Fibroblast of lung (primary cell): ENCODE measurements around the gene ACE.

Experiments
- EZH2 ChIP-seq: IDR thresholded peaks from 2 replicates; pipeline ENCODE4 v1.5.1; 2012; ENCODE audit warnings: low read length, control low read depth, mild to moderate bottlenecking; ENCODE audit errors: missing control alignments
- TF ChIP-seq, protein P1 (sequence below), 2 donors: IDR thresholded peaks in 1 of 2; conservative IDR thresholded peaks in 1 of 2; 1 replicate in 1 of 2; 2 replicates in 1 of 2; pipeline ENCODE4 v1.5.1; 2011 to 2012; ENCODE audit warnings: low read length in 2 of 2, control low read depth in 1 of 2, inconsistent platforms in 1 of 2, low read depth in 1 of 2, mild to moderate bottlenecking in 1 of 2

- TF ChIP-seq, protein P1, sequence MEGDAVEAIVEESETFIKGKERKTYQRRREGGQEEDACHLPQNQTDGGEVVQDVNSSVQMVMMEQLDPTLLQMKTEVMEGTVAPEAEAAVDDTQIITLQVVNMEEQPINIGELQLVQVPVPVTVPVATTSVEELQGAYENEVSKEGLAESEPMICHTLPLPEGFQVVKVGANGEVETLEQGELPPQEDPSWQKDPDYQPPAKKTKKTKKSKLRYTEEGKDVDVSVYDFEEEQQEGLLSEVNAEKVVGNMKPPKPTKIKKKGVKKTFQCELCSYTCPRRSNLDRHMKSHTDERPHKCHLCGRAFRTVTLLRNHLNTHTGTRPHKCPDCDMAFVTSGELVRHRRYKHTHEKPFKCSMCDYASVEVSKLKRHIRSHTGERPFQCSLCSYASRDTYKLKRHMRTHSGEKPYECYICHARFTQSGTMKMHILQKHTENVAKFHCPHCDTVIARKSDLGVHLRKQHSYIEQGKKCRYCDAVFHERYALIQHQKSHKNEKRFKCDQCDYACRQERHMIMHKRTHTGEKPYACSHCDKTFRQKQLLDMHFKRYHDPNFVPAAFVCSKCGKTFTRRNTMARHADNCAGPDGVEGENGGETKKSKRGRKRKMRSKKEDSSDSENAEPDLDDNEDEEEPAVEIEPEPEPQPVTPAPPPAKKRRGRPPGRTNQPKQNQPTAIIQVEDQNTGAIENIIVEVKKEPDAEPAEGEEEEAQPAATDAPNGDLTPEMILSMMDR (conservative IDR thresholded peaks at IDR 0.05 in 1 of 2, IDR thresholded peaks at IDR 0.05 in 1 of 2; ENCODE audit: low read depth in 1 of 2, low read length in 2 of 2): no peak
- TF ChIP-seq EZH2: no peak
These were observed 60.1 kb downstream of the ACE start for GRCh38 chr17:63537001-63537400.
